MM.1S (cell line): Measurements from ENCODE around the gene USP30.

Source experiments
- CTCF ChIP-seq: fragments of 300-600 bp; sonication (generic); IDR thresholded peaks from 2 replicates; pipeline ENCODE4 v1.5.1; 2016; ENCODE audit warnings: antibody characterized with exemption, low read length, mixed read lengths
- EZH2 ChIP-seq: fragments of 300-600 bp; sonication (generic); optimal IDR thresholded peaks from 2 replicates; pipeline ENCODE3; 2017; ENCODE audit warnings: low read depth, mild to moderate bottlenecking, antibody characterized with exemption, low read length, mixed read lengths
- EZH2phosphoT487 ChIP-seq: fragments of 300-600 bp; sonication (generic); IDR thresholded peaks from 2 replicates; pipeline ENCODE4 v1.6.1; 2018; ENCODE audit warnings: antibody characterized with exemption, low read length

DNA sequence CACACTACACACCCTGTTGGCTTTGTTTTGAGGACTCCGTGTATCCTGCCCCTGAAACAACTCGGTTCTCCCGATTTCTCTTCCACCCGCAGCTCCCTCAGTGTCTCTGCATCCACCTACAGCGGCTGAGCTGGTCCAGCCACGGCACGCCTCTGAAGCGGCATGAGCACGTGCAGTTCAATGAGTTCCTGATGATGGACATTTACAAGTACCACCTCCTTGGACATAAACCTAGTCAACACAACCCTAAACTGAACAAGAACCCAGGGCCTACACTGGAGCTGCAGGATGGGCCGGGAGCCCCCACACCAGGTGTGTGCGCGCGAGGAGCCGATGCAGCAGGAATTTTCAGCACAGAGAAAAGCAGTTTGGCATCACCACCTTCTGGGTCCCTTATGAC, 30.4 kb downstream of the USP30 start:
- no peak for TF ChIP-seq EZH2
- TF ChIP-seq CTCF, result no peak
- TF ChIP-seq EZH2phosphoT487, result no peak
